GM19240 (cell line): ENCODE data around the gene ABTB1.
"Not testable (repeated sequence)": the region's sequence is repeated elsewhere in the genome, so short reads cannot be mapped to it uniquely, and the experiment has no call there.

ENCODE experiments used
- DNase-seq: peaks from one replicate; pipeline ENCODE4 v3.0.0; 2011; ENCODE audit warnings: low spot score; ENCODE audit not compliant: insufficient read length

The ABTB1 gene

DNA sequence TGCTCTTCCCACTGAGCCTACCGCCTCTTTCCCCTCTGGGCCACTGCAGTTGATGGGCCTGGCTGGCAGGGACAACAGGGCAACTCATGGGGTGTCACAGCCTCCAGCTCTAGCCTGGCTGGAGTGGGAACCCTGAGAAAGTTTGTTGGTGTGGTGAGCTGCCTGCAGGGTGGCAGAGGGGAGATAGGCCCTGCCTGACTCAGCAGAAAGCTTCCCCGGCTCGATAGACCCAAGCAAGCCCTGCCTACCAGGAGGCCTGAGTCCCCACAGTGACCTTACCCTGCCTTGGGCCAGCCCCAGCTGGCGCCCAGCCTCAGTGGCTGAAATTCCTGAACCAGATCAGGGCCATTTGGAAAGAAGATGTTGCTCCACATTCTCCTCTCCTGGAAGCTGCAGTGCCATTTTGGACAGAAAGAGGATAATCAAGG, 29.4 kb downstream of the ABTB1 start:
- no peak for DNase-seq

- not testable (repeated sequence) for DNase-seq
These were observed 32.1 kb downstream of the ABTB1 start for GRCh38 chr3:127704840-127705239.

- no peak for DNase-seq
These were observed 33.6 kb downstream of the ABTB1 start for GRCh38 chr3:127706312-127706711.

DNA sequence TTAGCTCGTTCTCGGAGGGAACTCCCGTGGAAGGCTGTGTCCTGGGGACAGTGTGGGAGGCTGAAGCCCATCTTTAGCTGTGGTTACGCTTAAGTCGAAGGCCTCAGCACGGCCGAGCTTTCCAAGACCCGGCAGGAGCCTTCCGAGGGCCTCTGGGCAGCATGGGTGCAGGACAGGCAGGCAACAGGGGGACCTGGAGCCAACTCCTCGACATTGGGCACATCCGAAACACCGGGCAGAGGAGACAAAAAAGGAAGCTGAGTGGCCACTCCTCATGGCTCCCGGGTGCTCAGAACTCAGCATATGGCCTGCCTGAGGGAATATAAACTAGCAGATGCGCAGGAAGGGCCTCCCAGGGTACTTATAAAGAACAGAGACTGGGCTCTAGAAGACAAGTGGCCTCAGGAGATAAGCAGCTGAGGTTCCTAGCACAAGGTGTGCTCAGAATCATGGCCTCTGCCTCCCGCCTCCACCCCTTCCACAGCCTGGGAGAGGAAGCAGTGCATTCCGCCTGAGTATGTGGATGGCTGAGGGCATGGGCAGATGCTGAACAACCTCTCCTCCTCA, 34.1 kb downstream of the ABTB1 start:
- no peak for DNase-seq

DNA sequence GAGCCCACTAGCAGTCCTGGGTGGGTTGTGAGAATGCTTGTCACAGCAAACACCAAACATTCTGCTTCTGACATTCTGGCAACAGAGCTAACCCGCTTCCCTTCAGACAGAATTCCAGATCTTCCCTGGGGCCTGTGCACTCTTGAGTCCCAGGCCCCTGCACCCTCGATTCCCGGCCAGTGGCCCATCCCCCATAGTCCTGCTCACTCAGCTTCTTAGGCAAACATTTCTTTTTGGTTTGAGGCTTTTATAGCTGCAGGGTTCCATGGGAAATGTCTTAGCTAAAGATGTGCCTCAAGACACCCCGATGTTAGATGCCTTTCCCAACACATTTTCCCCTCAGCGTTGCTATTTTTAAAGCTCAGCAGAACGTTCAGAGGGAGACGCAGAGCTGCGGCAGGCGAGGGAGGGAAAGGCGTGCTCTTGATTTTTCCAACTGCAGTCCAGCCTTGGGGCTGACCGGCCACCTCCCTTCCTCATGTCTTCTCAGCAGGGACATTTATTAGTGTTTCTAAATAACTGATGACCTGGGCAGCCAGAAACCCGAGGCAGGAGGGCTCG, 35.2 kb downstream of the ABTB1 start:
- no peak for DNase-seq

DNA sequence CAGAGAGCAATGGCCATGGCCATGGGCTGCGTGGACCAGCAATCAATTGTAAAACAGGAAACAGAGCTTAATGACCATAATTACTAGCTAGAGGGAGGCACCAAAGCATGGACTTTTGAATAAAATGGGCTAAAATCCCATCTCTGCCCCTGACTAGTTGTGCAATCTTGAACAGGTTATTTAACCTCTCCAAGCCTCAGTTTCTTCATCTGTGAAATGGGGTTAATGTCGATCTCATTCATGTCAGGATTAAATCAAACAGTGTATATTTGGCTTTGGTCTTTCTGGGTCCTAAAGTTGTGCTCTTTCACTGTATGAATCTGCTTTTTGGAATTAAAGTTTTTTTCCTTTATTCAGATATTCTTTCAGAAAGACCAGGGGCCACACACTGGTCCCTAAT, 36.1 kb downstream of the ABTB1 start:
- DNase-seq: no peak

GRCh38 chr3:127709320-127710060, 36.7 kb downstream of the ABTB1 start:
- DNase-seq: no peak

DNA sequence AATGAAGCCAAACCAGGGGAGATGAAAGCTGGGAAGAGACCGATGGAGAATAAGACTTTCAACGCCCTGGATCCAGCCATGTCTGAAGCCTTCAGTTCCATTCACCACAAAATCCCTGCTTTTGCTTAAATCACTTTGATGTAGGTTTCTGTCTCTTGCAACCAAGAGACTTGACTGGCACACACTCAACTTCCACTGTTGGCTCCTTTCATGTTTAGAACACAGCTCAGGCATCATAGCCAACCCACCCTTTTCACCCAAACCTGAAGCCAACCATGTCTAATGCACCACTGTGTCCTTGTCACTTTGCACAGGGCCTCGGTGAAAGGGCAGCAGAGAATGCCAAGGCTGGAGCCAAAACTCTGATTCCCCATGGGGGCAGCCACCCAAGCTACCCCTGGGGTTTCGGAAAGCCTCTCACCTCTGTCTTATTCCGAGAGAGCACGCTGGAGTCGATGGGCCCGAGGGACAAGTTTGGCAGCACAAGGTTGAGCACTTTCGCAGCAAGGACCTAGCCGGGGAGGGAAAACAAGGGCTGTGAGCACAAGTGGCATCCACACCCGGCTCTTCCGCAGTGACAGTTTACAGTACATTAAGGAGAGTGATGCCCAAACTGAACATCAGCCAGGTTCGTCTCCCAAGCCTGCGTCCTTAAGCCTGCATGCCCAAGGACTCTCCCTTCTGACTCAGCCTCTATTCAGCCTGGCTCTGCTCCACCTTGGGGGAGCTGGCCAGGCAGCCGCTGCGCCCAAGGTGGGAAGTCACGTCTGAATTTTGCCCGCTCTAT, 37.6 kb downstream of the ABTB1 start:
- DNase-seq: no peak

DNA sequence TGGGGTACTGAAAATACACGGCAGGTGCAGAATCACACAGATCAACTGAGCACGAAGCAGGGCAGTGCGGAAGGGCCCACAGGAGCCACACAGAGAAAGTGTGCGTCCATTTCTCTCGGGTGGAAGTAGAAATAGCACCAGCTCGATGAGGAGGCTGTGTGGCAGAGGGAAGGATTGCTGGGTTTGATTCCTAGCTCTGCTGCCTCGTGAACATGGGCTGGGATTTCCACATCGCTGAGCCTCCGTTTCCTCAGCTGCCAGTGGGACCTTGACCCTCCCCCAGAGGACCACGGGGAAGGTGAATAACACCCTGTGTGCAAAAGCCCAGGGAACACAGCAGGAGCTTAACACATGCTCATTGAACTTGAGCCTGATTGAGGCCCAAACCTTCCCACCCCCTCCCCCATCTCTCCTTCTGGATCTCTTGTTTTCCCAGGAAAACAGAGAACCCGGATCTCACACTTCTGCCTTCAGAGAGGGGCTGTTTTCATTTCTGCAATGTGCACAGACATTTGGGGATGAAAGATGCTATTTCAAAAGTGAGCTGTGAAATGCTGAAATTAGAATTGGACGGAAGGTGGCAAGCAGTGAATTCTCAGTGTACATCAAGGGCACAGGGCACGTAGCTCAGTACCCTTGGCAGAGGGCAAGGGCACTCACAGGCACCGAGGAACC, 38.4 kb downstream of the ABTB1 start:
- no peak for DNase-seq

GRCh38 chr3:127711896-127712295, 39.1 kb downstream of the ABTB1 start:
- no peak for DNase-seq

DNA sequence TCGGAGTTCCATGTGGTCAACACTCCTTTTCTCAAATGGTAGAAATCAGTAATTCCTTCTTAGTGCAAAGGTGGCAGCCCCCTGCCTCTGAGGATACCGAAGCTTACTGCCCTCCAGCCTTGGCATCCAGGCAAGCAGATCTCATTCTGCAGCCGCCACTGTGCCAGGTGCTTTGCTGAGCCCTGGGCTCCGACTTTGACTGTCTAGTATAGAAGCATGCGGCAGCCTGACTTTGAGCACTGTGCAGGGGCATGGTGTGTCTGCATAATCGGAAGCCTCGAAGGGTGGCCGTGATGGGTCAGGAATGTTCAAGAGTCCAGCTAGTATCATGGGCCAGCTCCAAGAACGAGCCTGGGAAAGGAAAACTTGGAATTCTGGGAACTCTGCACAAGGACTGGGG, 39.7 kb downstream of the ABTB1 start:
- DNase-seq: no peak

GRCh38 chr3:127712881-127713771, 40.4 kb downstream of the ABTB1 start:
- DNase-seq: no peak

- DNase-seq: no peak
These were observed 41.4 kb downstream of the ABTB1 start for GRCh38 chr3:127714125-127714571.

- no peak for DNase-seq
These were observed 42.1 kb downstream of the ABTB1 start for GRCh38 chr3:127714866-127715265.

DNA sequence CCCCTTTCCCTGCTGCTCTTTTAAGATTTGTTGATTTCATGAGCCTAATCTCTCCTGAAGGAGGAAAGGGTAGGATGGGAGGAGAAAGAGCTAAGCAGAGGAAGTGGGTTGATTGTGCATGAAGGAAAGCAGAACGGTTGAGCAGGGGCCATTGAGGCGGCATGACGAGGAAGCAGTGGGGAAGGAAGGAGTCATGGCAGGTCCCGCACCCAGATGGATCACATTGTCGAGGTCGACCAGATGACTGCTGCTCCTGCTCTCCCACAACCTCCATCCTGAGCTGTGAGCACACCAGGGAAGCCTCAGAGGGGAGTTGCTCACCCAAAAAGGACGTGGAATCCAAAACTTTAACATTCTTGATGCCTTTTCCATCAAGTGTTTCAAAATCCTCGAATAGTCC, 42.8 kb downstream of the ABTB1 start:
- DNase-seq: no peak

DNA sequence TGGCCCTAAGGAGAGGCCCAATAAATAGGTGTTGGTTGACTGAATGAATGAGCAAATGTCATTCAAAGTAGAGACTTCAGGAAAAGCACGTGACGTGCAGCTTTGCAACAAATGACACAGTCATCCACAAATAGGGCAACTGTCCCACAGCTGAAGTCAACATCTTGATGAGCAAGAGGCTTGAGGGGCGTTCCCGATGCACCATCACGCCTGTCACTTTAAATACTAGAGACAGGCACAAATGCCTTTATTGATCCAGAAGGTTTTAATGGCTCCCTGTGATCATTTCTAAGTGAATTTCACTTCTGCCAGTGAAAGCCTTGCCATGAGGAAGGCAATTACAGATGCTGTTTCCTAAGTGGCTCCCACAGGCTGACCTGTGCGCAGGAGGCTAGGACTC, 43.6 kb downstream of the ABTB1 start:
- no peak for DNase-seq

GRCh38 chr3:127717357-127718244, 44.8 kb downstream of the ABTB1 start:
- no peak for DNase-seq

DNA sequence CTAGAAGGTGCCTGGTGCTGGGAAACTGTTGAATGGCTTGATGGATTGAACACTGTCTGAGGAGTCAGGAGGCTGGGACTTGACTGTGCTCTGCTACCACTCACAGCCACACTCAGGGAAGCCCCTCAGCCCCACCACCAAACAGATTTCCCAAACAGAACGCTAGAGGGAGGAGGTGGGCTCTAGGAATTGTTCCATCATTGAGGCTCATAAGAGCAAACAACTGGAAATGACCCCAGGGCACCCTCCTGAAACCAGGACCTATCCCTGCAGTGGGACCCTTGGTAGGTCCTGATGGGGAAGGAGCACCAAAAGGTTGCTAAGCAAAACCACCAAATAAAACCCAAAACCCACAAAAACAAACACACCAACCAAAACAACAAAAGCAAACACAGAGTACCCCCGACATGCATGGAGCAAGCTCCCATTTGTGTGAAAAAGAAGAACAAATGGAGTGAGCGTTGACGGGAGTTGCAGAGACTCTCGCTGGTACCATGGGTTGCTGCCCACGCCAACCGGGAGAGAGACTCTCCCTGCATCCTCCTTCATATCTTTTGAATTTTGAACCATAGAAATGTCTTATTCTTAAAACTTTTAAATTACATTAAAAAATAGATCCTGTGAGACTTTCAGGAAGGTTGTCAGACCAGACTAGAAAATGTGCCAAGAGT, 45.6 kb downstream of the ABTB1 start:
- DNase-seq: no peak

DNA sequence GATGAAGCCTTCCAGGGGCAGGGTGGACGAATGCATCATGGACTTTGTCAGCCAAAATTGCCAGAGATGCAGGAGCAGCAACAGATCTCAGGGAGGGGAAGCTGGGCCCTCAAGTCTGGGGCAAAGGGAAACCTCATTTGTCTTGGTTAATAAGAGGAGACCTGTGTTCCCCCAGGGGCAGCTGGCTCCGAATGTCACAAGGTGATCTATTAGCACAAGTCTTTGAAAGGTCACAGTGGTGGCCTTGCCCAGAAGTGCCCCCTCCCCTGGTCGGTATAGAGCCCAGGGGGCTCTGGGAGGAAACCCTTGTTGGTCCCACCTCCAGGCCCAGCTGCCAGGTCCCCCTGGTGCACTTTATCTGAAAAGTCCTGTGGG, 46.2 kb downstream of the ABTB1 start:
- no peak for DNase-seq
